Measurements from ENCODE around the gene SELENOM.

- TF ChIP-seq CTCF (conservative IDR thresholded peaks at IDR 0.05 in 1 of 2, IDR thresholded peaks at IDR 0.05 in 1 of 2; ENCODE audit: low read depth in 1 of 2, low read length in 2 of 2) (no peak), EZH2 (IDR thresholded peaks at IDR 0.05; ENCODE audit: low read length, missing control alignments) (no peak)
Observed at GRCh38 chr22:31079095-31079642, 28.2 kb downstream of the SELENOM start.
